GM19452 (cell line): ENCODE results near the gene TBCD.

Experiments
- ATAC-seq: cut with Tn5 transposase; IDR thresholded peaks from one replicate; pipeline ENCODE4 v1.9.1; 2021; ENCODE audit not compliant: unreplicated experiment

TBCD gene

DNA sequence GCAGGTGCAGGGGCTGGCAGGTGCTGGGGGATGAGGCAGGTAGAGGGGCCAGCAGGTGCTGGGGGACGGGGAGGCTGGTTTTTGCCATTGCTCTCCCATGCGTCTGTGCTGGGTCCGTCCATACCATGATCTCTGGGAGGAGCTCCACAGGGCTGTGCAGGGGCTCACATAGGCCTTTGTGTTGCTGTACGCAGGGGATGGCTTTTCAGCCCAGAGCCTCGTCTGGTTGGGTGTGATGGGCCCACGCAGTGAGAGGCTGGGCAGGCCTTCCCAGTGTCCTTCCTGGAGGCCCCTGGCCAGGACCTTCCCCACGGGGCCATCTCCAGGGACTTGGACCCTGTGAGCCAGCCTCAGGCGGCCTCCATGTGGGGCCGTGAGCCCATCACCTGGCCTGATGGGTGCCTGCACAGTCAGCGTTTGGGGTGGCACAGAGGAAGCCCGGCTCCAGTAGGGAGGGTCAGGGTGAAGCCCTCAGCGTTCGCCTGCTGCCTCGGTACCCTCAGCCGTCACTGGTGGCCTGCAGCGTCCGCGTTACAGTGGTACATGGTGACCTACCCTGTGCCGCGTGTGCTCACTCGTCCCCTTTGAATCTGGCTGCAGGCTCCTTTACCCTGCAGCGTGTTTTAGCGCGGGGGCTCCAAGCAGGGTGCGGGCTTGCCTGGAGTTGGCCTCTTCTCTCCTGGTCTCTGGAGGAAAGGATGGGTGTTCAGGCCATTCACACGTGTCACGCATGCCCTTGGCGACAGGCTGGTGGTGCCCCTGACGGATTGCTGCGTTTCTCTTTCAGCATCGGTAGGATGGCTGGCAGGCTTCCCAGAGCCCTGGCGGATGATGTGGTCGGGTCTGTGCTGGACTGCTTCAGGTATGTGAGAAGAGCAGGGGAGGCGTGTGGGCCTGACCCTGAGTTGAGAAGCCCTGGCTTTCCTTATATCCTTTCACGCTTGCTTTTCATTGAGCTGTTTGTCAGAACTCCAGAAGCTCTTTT, 57.3 kb downstream of the TBCD start:
- ATAC-seq, result no peak

DNA sequence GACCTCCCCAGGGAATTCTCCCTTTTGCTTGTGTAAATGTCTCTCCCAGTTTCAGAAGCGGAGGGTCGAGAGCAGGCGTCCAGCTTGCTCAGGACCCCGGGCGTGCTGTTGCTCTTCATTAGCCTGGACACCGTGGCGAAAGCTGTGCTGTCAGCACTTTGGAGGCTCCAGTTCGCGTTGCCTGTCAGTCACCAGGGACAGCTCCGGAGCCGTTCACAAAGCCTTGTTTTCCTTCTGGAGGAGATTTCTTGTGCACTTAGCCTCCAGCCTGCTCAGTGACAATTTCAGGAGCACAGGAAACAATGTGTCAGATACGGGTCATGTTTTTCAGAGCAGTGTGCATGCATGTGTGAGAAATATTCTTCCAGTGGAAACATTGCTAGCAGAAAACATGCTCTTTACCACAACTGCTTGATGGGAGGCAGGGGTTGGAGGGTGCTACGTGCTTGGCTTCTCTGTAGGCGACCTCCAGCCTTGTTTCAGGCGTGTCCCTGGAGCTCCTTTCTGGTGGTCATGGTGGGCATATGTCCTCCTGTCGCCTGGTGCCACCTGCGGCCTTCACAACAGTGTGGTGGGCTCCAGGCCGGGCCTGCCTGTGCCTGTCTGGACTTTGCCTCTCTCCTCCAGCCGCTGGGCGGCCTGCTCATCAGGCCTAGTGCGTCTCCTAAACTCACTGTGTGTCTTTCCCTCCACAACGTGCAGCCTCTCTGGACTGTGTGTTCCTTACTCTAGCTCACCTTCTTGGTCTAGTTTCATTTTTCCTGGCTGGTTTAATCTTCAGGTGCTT, 59.0 kb downstream of the TBCD start:
- no peak for ATAC-seq

DNA sequence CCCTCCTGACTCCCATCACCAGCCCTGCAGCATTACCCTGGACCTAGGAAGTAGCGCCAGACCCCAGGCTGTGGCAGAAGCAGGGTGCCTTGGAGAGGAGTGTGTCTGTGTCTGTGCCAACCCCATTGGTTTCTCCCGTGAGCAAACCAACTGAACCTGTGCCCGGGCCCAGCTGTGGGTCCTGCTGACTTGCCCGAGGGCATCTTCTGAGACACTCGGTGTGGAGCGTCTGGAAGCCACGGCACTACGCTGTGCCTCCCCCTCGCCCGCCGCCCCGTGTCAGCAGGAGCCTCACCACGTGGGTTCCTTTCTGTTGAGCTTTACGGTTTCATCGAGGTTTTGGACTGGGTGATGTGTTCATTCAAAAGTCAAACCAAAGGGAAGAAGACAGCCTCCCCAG, 60.2 kb downstream of the TBCD start:
- no peak for ATAC-seq

DNA sequence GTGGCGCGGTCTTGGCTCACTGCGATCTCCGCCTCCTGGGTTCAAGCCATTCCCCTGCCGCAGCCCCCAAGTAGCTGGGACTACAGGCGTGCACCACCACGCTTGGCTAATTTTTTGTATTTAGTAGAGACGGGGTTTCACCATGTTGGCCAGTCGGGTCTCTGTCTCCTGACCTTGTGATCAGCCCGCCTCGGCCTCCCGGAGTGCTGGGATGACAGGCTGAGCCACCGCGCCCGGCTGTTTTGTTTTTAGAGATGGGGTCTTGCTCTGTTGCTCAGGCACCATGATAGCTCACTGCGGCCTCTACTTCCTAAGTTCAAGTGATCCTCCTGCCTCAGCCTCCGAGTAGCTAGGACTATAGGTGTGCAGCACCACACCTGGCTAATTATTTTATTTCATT, 60.7 kb downstream of the TBCD start:
- no peak for ATAC-seq

DNA sequence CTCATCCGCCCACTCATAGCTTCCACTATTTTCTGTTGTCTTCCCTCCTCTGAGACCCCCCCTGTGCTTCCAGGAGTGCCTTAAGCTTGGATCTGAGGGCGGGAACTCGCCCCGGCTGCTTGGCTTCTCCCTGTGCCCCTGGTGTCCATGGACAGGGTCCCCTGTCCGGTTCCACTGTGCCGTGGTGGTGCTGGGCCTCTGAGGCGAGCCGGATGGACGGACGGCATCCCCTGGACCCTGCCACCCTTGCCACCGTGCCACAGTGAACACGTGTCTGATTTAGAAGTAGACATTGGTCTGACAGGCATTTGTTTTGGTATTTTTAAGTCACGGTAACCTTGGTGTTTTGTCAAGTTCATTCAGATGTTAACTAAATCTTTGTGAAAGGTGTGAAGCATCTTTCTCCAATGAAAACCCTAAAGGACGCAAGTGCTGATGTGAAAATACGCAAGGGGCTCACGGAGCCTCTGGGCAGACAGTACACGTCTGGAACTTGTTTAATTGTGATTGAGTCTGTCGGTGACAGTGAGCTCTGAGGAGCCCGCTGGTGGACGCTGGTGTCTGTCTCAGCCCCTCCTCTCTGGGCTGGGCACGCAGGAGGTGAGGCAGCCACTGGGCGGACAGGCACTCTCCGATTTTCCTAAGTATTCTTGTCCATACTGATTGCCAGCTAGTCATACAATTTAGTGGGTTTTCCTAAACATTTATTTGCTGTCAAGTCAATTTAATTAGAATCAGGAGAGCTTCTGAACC, 61.6 kb downstream of the TBCD start:
- ATAC-seq, result no peak

DNA sequence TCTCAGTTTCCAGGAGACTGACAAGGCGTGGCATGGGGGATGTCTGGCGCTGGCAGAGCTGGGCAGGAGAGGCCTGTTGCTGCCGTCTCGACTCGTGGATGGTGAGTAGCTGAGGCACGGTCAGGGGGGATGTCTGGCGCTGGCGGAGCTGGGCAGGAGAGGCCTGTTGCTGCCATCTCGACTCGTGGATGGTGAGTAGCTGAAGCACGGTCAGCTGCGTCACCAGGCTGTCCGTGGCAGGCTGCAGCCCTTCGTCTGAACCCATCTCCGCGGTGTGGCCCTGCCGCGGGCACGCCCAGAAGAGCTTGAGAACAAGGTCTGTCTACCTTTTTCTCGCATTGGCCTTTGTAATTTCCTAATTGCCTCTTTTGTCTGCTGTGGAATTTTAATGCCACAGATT, 63.0 kb downstream of the TBCD start:
- ATAC-seq, result no peak

DNA sequence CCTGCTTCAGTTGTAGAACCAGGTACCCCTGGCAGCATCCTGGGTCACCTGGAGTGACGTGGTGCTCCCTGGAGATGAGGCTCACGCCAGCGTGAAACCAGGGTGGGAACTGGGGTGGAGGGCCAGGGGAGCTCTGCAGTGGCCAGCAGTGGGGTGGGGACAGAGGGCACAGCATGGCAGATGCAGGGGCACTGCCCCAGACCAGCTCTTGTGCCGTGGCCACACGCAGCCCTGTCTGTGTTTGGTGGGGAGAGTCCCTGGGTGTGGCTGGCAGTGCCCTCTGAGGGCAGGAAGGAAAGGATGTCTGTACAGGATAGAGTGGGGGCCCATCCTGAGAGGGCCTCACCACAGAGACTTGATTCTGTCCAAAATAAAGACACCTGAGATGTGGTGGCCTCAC, 63.5 kb downstream of the TBCD start:
- no peak for ATAC-seq

DNA sequence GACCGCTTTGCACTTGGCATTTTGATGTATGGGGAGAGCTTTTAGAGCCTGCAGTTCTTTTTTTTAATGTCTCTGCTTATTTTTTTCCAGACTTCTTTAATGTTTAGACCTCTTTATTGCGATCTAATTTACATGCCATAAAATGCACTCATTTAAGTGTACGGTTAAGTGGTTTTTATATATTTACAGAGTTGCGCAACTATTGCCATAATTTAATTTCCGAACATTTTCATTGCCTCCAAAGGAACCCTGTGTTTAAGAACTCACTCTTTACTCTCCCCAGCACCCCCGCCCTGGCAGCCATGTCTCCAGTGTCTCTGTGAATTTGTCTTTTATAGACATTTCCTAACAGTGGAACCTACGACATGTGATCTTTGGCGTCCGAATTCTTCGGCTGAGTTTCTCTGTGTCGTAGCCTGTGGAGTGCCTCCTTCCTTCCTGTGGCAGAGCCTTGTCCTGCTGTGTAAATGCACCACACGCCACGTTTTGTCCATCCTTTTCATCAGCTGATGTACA, 64.0 kb downstream of the TBCD start:
- ATAC-seq, result no peak

DNA sequence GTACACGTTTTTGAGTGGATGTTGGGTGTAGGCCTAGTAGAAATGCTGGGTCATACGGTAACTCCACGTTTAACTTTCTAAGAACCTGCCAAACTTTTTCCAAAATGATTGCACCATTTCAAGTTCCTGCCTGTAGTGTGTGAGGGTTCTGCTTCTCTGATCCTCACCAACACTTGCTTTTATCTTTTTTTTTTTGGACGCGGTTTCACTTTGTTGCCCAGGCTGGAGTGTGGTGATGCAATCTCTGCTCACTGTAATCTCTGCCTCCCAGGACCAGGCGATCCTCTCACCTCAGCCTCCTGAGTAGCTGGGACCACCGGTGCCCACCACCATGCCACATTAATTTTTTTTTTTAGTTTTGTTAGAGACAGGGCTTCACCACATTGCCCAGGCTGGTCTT, 64.5 kb downstream of the TBCD start:
- ATAC-seq, result no peak

DNA sequence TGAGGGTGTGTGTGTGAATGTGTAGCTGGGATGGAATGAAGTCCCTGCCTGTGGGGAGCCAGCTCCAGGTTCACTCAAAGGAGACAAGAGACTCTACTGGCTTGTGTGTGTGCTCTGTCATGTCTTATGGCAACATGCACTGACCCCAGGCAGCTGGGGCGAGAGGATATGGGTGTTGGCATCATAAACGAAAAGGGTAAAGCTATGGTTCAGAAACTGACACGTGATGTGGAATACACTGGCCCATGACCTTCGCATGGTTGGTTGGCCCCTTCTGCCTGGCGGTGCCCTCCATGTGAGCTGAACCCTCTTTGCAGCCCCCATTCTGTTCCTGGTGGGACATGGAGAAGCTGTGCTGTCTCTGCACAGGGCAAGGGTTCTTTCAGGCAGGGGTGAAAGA, 66.1 kb downstream of the TBCD start:
- ATAC-seq, result no peak

DNA sequence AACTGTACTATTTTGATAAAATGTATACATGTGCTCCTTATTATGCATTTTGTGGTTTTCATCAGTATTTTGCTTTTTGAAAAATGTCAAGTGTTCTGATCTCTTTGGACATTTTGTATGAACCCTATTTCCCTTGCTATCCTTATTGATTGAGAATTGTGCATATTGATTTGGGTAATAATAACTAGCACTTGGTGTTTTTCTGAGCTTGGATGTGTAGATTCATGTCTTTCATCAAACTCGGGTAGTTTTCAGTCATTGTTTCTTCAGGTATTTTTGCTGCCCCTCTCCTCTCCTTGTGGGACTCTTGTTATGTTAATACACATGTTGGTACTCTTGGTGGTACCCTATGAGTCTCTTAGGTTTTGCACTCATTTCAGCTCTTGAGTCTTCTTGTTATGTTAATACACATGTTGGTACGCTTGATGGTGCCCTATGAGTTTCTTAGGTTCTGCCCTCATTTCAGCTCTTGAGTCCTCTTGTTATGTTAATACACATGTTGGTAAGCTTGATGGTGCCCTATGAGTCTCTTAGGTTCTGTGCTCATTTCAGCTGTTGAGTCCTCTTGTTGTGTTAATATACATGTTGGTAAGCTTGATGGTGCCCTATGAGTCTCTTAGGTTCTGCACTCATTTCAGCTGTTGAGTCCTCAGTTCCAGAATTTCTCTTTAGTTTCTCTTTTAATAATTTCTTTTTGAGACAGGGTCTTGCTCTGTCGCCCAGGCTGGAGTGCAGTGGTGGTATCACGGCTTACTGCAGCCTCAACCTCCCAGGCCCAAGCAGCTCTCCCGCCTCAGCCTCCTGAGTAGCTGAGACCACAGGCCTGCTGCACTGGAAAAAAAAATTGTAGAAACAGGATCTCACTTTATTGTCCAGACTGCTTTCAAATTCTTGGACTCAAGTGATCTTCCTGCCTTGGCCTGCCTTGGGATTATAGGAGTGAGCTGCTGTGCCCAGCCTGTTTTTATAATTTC, 68.7 kb downstream of the TBCD start:
- no peak for ATAC-seq

DNA sequence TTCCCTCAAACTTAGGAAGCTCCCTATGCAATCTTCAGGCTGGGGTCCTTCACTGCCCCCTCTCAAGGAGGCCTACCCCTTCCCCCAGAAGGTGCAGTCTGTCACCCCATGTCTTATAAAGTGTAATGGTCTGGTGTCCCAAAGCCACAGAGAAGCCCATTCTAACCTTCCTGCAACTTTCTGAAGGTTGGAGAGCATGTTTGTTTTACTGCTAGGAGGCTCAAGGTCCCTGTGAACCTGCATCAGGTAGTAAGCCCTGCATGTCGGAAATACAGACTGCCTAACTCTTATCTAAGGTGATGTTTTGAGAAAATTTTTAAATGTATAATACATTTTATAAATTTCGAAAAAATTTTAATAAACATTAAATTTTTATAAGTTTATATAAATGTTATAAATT, 69.7 kb downstream of the TBCD start:
- ATAC-seq, result no peak

DNA sequence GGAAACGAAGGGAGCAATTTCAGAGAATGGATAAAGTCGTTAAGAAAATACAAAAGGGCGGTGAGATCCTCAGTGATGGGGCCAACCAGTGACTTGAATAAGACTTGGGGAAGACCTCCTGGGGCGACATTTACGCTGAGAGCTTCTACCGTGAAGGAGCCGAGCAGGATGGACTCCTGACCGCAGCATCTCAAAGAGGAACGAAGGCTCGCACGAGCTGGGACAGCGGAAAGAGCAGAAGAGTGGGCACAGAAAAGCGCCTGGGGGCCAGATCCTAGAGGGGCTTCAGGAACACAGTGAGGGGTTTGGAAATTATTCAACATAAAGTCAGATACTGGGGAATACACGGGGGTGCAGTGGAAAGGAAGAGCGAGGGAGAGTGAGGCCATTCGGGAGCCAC, 70.4 kb downstream of the TBCD start:
- ATAC-seq, result no peak

DNA sequence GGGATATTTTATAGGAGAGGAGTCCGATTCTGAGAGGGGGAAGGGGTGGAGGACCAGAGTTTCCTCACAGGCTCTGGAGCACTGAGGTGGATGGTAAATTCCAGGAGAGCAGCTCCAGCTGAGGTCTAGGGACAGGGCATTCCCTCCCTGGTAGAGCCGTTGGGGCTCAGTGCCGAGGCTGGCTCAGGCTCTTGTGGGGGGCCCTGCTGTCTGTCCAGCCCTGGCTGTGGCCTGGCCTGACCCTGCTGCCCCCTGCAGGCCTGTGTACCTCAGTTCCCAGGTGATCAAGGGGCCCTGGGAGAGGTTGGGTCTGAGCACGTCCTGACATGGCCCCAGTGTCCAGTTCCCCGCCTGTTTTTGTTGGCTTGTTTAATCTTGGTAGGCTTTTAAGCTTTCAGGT, 71.1 kb downstream of the TBCD start:
- no peak for ATAC-seq

DNA sequence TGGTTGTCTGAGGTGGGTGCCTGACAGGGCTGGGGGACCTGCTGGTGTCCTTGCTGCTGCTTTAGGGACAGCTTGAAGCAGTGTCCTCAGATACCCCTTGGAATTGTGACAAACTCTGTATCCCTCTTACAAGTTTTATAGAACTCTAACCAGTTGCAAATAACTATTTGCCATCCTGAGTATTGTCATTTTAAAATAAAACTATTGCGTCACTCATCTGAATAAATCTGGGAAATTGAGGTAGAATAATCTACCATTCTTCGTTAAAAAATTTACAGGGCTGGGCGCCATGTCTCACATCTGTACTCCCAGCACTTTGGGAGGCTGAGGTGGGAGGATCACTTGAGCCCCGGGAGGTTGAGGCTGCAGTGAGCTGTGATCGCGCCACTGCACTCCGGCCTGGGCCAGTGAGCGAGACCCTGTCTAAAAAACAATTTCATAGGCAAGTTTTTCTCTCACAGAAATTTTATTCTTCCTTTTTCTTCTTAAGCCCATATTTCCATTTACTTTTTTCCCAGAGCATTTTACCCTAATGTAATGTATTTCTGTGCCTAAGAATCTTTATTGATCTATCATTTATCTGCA, 73.8 kb downstream of the TBCD start:
- ATAC-seq, result no peak

DNA sequence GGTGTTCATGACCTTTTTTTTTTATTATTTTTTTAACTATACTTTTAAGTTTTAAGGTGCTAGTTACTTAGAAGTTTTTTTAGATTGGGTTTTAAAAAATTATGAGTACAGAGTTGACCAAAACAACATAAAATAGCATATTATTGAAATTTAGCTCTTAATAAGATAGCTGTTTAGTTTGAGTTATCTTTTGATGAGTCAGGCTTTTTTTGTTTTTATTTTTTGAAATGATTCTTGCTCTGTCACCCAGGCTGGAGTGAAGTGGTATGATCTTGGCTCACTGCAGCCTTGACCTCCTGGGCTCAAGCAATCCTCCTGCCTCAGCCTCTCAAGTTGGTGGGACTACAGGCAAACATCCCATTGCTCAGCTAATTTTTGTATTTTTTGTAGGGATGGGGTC, 74.3 kb downstream of the TBCD start:
- no peak for ATAC-seq

DNA sequence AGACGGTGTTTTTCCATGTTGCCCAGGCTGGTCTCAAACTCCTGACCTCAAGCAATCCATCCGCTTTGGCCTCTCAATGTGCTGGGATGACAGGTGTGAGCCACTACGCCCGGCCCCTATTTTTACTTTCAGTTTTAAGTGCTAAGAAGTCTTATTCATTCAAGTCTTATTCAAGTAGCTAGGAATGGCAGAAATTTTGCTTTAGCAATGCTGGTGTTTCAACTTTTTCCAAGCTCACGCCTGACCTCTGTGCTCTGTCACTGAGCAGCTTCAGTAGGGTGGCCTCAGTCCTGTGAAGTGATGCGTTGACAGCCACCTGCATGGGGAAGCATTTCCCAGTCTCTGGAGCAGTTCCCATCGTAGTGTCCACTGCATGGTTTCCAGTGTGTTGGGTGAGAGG, 75.1 kb downstream of the TBCD start:
- ATAC-seq, result no peak

DNA sequence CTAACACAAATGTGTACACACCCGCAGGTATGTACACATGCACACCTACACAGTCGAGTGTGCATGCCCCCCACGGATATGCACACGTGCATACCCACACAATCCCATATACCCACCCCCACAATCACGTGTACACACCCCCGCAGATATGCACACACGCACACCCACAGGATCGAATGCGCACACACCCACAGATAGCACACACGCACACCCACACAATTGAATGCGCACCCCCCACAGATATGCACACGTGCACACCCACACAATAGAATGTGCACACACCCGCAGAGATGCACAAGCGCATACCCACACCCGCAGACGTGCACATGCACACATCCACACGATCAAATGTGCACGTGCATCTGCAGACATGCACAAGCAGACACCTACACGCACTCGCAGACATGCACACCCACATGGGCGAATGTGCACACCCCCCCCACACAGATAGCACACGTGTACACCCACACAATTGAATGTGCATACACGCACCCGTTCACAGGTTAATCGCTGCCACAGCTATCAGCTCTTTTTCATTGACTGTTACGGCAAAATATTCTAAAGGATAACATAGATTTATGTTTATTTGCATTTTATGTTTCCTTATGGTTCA, 77.1 kb downstream of the TBCD start:
- ATAC-seq, result no peak

DNA sequence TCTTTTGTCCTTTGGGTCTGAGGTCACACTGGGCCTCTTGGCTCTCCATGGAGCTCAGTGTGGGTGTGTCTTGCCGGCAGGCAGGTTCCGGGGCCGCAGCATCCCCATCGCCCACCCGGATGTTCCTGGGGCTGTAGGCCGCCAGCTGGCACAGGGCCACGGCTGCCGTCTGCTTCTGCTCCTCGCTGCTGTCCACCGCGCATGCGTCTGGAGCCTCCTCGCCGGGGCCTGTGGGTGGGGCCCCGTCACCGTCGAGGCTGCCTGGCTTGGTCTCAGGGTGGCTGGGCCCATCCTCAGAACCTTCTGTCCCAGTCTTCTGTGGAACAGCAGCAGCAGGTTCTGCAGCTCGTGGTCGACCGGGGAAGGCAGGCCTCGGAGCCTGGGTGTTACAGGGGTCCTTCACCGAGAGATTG, 78.4 kb downstream of the TBCD start:
- no peak for ATAC-seq
